Activated CD8-positive, alpha-beta T cell treated with anti-CD3 and anti-CD28 coated beads for 36 hours (primary cell): ENCODE data around the gene AP1S1. TPM values are rescaled to one million over a fixed set of nuclear protein-coding genes. Genes with fewer than 3 reads are reported as not detected.
A peak's percentile ranks its signal among the peaks of the same experiment; 100 is the strongest.

Experiments used
- ATAC-seq: fragments of 200-7000 bp; cut with Tn5 transposase; one replicate; pipeline ENCODE4 v1.10.0; 2021; ENCODE audit warnings: mild to moderate bottlenecking, moderate library complexity
- CTCF ChIA-PET: fragments of 350-600 bp; sonication (Branson Sonifier 250); formaldehyde crosslinking; loops from one replicate; lab custom pipeline; 2021; ENCODE audit warnings: antibody characterized with exemption; lab: Charles Lee
- POLR2A ChIA-PET: fragments of 350-600 bp; sonication (Branson Sonifier 250); formaldehyde crosslinking; loops from one replicate; lab custom pipeline; 2021; ENCODE audit warnings: antibody characterized with exemption; lab: Charles Lee
- DNase-seq: peaks from one replicate; pipeline ENCODE4 v3.0.0-alpha.2; 2020
- H3K27ac Mint-ChIP-seq: one replicate; pipeline ENCODE4 v1.8.0; 2021; ENCODE audit warnings: mild to moderate bottlenecking, mixed read lengths
- H3K27me3 Mint-ChIP-seq: one replicate; pipeline ENCODE4 v1.8.0; 2021; ENCODE audit warnings: mixed read lengths
- H3K36me3 Mint-ChIP-seq: one replicate; pipeline ENCODE4 v1.8.0; 2021; ENCODE audit warnings: low read depth, mixed read lengths
- H3K4me1 Mint-ChIP-seq: one replicate; pipeline ENCODE4 v1.8.0; 2021; ENCODE audit warnings: low read depth, mixed read lengths
- H3K4me3 Mint-ChIP-seq: one replicate; pipeline ENCODE4 v1.8.0; 2021; ENCODE audit warnings: mild to moderate bottlenecking, moderate library complexity, mixed read lengths
- H3K9me3 Mint-ChIP-seq: one replicate; pipeline ENCODE4 v1.8.0; 2021; ENCODE audit warnings: mixed read lengths
- CTCF ChIP-seq: fragments of 200-600 bp; IDR thresholded peaks from one replicate; pipeline ENCODE4 v1.8.0; 2022; ENCODE audit warnings: antibody characterized with exemption, mild to moderate bottlenecking
- intact Hi-C: fragments of 100-400 bp; cut with micrococcal nuclease; formaldehyde crosslinking; loops from one replicate; pipeline ENCODE4 v1.10.0; 2022
- total RNA-seq, 2 experiments: library from RNA; stranded (reverse); gene quantifications; one replicate each; pipeline ENCODE4 v1.2.3, GENCODE V29; 2021

The AP1S1 gene
- total RNA-seq, 2 experiments from 2014 or later = 35.6 to 39.5 TPM

DNA sequence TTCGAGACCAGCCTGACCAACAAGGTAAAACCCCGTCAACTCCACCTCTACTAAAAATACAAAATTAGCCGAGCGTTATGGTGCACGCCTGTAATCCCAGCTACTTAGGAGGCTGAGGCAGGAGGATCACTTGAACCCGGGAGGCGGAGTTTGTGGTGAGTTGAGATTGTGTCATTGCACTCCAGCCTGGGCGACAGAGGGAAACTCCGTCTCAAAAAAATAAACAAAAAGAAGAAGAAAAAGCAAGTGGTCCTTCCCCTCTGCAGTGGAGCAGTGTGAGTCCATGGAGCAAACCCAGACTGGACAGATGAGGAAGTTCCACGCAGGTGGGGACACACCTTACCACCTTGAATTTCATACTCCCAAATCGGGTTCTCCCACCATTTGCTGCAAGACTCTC lies 40.4 kb upstream of the AP1S1 start:
- no peak for TF ChIP-seq CTCF
- Mint-ChIP-seq H3K9me3 (no peaks in the 10 kb centered on the region), H3K27ac (no peak overlapping the region), H3K4me1 (no peaks in the 10 kb centered on the region), H3K27me3 (peaks cover under 1% of the 10 kb centered on the region), H3K4me3 (no peak overlapping the region), H3K36me3 (no peaks in the 10 kb centered on the region)
- DNase-seq (no peak), ATAC-seq (no peak)
- intact Hi-C loops = no loop called here
- ChIA-PET CTCF (interaction anchor here (1.0 kb wide), 1 partner anchor 169 kb away, joined by 3 read pairs; no protein-coding TSS in a partner anchor), POLR2A (no interaction called here)

DNA sequence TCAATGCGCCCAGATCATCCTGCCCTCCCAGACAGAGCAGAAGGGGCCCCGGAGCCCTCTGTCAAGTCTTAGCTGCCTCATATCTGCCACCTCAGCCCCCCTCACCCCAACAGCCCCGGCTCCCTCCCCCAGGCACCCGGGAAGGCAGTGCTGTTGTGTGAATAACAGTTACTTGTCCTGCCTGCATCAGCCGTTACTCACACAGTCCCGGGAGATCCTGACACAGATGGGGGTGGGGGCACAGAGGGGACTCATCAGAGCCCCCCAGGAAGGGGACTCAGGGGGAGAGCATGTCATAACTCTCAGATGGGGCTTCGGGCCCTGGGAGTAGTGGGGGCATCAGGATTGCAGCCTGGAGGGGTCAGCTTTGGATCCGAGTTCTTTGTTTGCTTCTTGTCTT lies 39.8 kb upstream of the AP1S1 start:
- no peaks in the 10 kb centered on the region for H3K9me3 Mint-ChIP-seq
- intact Hi-C loops = no loop called here
- peaks cover under 1% of the 10 kb centered on the region for H3K4me1 Mint-ChIP-seq
- H3K27me3 Mint-ChIP-seq = peaks cover 3% of the 10 kb centered on the region
- no peak overlapping the region for H3K4me3 Mint-ChIP-seq
- POLR2A ChIA-PET = no interaction called here
- CTCF ChIA-PET = no interaction called here
- no peaks in the 10 kb centered on the region for H3K36me3 Mint-ChIP-seq
- no peak for TF ChIP-seq CTCF
- no peak overlapping the region for H3K27ac Mint-ChIP-seq
- DNase-seq (no peak), ATAC-seq (no peak)

DNA sequence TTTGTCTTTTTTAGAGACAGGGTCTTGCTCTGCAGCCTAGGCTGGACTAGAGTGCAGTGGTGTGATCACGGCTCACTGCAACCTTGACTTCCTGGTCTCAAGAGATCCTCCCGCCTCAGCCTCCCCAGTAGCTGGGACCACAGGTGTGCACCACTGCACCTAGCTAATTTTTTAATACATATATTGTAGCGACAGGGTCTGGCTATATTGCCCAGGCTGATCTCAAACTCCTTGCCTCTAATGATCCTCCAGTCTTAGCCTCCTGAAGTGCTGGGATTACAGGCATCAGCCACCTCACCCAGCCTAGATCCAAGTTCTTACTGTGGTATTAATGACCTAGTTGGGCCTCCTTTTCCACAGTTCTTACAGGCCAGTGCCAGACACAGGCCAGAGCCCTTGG lies 39.1 kb upstream of the AP1S1 start:
- Mint-ChIP-seq H3K36me3 (no peaks in the 10 kb centered on the region), H3K4me1 (peaks cover 6% of the 10 kb centered on the region), H3K27me3 (peaks cover 8% of the 10 kb centered on the region), H3K4me3 (no peak overlapping the region), H3K27ac (no peak overlapping the region), H3K9me3 (no peaks in the 10 kb centered on the region)
- intact Hi-C loops = no loop called here
- no peak for DNase-seq
- POLR2A ChIA-PET = no interaction called here
- TF ChIP-seq CTCF = no peak
- CTCF ChIA-PET = no interaction called here
- ATAC-seq = no peak

- POLR2A ChIA-PET = no interaction called here
- H3K27me3 Mint-ChIP-seq = peaks cover 15% of the 10 kb centered on the region
- CTCF ChIA-PET = no interaction called here
- no peak overlapping the region for H3K4me3 Mint-ChIP-seq
- intact Hi-C loops = no loop called here
- peak overlapping the region; percentile 1 for H3K27ac Mint-ChIP-seq
- ATAC-seq = no peak
- no peak for TF ChIP-seq CTCF
- H3K4me1 Mint-ChIP-seq = peaks cover 7% of the 10 kb centered on the region
- no peaks in the 10 kb centered on the region for H3K36me3 Mint-ChIP-seq
- no peaks in the 10 kb centered on the region for H3K9me3 Mint-ChIP-seq
- DNase-seq = no peak
Measured at GRCh38 chr7:101116898-101117297, 37.4 kb upstream of the AP1S1 start.

DNA sequence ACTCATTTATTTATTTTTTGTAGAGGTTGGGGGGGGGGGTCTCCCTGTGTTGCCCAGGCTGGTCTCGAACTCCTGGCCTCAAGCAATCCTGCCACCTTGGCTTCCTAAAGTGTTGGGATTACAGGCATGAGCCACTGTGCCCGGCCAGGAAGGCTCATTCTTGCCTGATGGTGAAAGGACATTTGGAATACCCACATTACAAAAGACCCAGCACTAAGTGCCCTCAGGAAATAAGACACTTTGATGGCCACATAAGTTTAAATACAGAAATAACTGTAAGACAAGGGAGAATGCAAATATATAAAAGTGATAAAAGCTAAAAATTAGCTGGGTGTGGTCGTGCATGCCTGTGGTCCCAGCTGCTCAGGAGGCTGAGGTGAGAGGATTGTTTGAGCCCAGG lies 35.4 kb upstream of the AP1S1 start:
- ATAC-seq (no peak), DNase-seq (no peak)
- H3K27me3 Mint-ChIP-seq = peaks cover 32% of the 10 kb centered on the region
- ChIA-PET POLR2A (no interaction called here), CTCF (interaction anchor here (0.7 to 1.1 kb wide), 2 partner anchors 19 to 25 kb away, joined by 3 read pairs; no protein-coding TSS in a partner anchor)
- H3K27ac Mint-ChIP-seq = no peak overlapping the region
- intact Hi-C loops = no loop called here
- H3K36me3 Mint-ChIP-seq = no peaks in the 10 kb centered on the region
- H3K4me3 Mint-ChIP-seq = no peak overlapping the region
- H3K9me3 Mint-ChIP-seq = no peaks in the 10 kb centered on the region
- TF ChIP-seq CTCF = no peak
- H3K4me1 Mint-ChIP-seq = peaks cover 15% of the 10 kb centered on the region
